ENCODE measurements around the gene MINDY2. TPM values are rescaled to one million over a fixed set of nuclear protein-coding genes. Genes with fewer than 3 reads are reported as not detected.

Gene MINDY2
- total RNA-seq, 1 donor from 2014 or later, result 32.9 TPM

GRCh38 chr15:58889363-58889762 is 118.3 kb downstream of the MINDY2 start:
- no peaks in the 10 kb centered on the region for H3K4me1 ChIP-seq
- no peak overlapping the region for H3K27ac ChIP-seq
- no peak overlapping the region for H3K4me3 ChIP-seq
- ATAC-seq, result no peak
- peaks cover 99% of the 10 kb centered on the region for H3K36me3 ChIP-seq
- no peak for TF ChIP-seq CTCF (IDR thresholded peaks at IDR 0.05)
- H3K27me3 ChIP-seq (ENCODE audit: low read depth), result no peaks in the 10 kb centered on the region
- no peak for DNase-seq
- intact Hi-C loops (cut with DNase I), result no loop called here
- H3K9me3 ChIP-seq, result no peaks in the 10 kb centered on the region

GRCh38 chr15:58898150-58898680 is 127.1 kb downstream of the MINDY2 start:
- no peak overlapping the region for H3K4me3 ChIP-seq
- no peak overlapping the region for H3K27ac ChIP-seq
- H3K9me3 ChIP-seq, result no peaks in the 10 kb centered on the region
- H3K36me3 ChIP-seq, result peaks cover 81% of the 10 kb centered on the region
- H3K27me3 ChIP-seq (ENCODE audit: low read depth), result no peaks in the 10 kb centered on the region
- no peak for TF ChIP-seq CTCF (IDR thresholded peaks at IDR 0.05)
- no peak for DNase-seq
- no peak for ATAC-seq
- H3K4me1 ChIP-seq, result no peaks in the 10 kb centered on the region
- intact Hi-C loops (cut with DNase I), result no loop called here

- DNase-seq (no peak), ATAC-seq (no peak)
- TF ChIP-seq CTCF (IDR thresholded peaks at IDR 0.05), result no peak
- intact Hi-C loops (cut with DNase I), result no loop called here
- Histone ChIP-seq H3K36me3 (peaks cover 75% of the 10 kb centered on the region), H3K27me3 (ENCODE audit: low read depth) (no peaks in the 10 kb centered on the region), H3K4me3 (no peak overlapping the region), H3K4me1 (no peaks in the 10 kb centered on the region), H3K9me3 (no peaks in the 10 kb centered on the region), H3K27ac (no peak overlapping the region)
Observed at GRCh38 chr15:58900631-58901030, 129.5 kb downstream of the MINDY2 start.

- no peak for DNase-seq
- intact Hi-C loops (cut with DNase I), result no loop called here
- Histone ChIP-seq H3K4me1 (peaks cover 5% of the 10 kb centered on the region), H3K4me3 (no peak overlapping the region), H3K36me3 (peaks cover 78% of the 10 kb centered on the region), H3K9me3 (no peaks in the 10 kb centered on the region), H3K27me3 (ENCODE audit: low read depth) (no peaks in the 10 kb centered on the region), H3K27ac (no peak overlapping the region)
- ATAC-seq, result no peak
- TF ChIP-seq CTCF (IDR thresholded peaks at IDR 0.05), result no peak
Observed at GRCh38 chr15:58908550-58909309, 137.6 kb downstream of the MINDY2 start.

- Histone ChIP-seq H3K27ac (no peak overlapping the region), H3K4me3 (no peak overlapping the region), H3K36me3 (peaks cover 79% of the 10 kb centered on the region), H3K4me1 (peaks cover 5% of the 10 kb centered on the region), H3K9me3 (no peaks in the 10 kb centered on the region), H3K27me3 (ENCODE audit: low read depth) (no peaks in the 10 kb centered on the region)
- ATAC-seq, result no peak
- TF ChIP-seq CTCF (IDR thresholded peaks at IDR 0.05), result no peak
- intact Hi-C loops (cut with DNase I), result no loop called here
- DNase-seq, result no peak
Observed at GRCh38 chr15:58909616-58910015, 138.5 kb downstream of the MINDY2 start.
